ENCODE measurements around the gene JUNB. TPM values are rescaled to one million over a fixed set of nuclear protein-coding genes. Genes with fewer than 3 reads are reported as not detected.
A peak's percentile ranks its signal among the peaks of the same experiment; 100 is the strongest.

Gene JUNB
- total and polyA plus RNA-seq, 2 of the 13 experiments (the other 11 are each of a cell fraction or from before 2014, with no cell fraction given), result 7.7 to 8.2 TPM

DNA sequence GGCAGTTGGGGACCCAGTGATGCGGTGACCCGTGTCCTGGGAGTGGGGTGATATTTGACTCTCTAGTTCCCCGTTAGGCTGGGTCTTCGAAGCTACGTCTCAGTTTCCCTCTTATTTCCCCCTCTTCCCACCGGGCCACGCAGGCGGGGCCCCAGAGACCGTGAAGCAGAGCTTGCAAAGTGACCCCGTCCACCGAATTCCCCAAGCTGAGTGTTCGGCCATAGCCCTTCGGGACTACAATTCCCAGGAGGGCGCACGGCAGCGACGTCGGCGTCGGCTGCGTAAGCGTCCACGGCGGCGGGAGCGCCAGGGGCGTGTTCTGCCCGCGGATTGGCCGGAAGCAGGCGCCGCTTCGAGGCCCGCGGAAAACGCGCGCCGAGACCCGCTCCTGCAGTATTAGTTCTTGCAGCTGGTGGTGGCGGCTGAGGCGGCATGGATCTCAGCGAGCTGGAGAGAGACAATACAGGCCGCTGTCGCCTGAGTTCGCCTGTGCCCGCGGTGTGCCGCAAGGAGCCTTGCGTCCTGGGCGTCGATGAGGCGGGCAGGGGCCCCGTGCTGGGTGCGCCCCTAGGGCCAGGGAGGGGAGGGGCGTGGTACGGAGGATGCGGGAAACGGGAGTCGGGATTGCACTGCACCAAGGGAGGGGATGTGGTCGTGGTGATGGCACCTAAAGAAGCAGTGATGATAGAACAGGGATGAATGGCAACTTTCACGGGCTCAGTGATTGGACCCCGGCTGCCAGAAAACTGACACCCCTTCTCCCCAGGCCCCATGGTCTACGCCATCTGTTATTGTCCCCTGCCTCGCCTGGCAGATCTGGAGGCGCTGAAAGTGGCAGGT is 15.2 kb downstream of the JUNB start, which contains the start of gene RNASEH2A (continued):
- TF ChIP-seq, protein P1, sequence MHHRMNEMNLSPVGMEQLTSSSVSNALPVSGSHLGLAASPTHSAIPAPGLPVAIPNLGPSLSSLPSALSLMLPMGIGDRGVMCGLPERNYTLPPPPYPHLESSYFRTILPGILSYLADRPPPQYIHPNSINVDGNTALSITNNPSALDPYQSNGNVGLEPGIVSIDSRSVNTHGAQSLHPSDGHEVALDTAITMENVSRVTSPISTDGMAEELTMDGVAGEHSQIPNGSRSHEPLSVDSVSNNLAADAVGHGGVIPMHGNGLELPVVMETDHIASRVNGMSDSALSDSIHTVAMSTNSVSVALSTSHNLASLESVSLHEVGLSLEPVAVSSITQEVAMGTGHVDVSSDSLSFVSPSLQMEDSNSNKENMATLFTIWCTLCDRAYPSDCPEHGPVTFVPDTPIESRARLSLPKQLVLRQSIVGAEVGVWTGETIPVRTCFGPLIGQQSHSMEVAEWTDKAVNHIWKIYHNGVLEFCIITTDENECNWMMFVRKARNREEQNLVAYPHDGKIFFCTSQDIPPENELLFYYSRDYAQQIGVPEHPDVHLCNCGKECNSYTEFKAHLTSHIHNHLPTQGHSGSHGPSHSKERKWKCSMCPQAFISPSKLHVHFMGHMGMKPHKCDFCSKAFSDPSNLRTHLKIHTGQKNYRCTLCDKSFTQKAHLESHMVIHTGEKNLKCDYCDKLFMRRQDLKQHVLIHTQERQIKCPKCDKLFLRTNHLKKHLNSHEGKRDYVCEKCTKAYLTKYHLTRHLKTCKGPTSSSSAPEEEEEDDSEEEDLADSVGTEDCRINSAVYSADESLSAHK (CRISPR knock-in tag; IDR thresholded peaks at IDR 0.05; ENCODE audit: borderline replicate concordance), result peak; percentile 63; the same call in 1 of the 2 replicates
- TF ChIP-seq SYNCRIP (IDR thresholded peaks at IDR 0.05; ENCODE audit: insufficient read depth, low read depth, low read length) (no peak), ZNF510 (CRISPR knock-in tag; IDR thresholded peaks at IDR 0.05; ENCODE audit: low read depth) (peak; percentile 93; the same call in 1 of the 2 replicates), WIZ (CRISPR knock-in tag; IDR thresholded peaks at IDR 0.05) (no peak), MED1 (CRISPR knock-in tag; IDR thresholded peaks at IDR 0.05) (peak; percentile 50; the same call in 1 of the 2 replicates), MEF2D (CRISPR knock-in tag; IDR thresholded peaks at IDR 0.05) (peak; percentile 75), ZNF746 (CRISPR knock-in tag; IDR thresholded peaks at IDR 0.05) (no peak; the same call in 1 of the 2 replicates), FOXM1 (CRISPR knock-in tag; IDR thresholded peaks at IDR 0.05) (peak; percentile 65; the same call in 1 of the 2 replicates), ZNF709 (CRISPR knock-in tag; IDR thresholded peaks at IDR 0.05) (peak; percentile 83; the same call in 1 of the 2 replicates)
- TF ChIP-seq, protein P2, sequence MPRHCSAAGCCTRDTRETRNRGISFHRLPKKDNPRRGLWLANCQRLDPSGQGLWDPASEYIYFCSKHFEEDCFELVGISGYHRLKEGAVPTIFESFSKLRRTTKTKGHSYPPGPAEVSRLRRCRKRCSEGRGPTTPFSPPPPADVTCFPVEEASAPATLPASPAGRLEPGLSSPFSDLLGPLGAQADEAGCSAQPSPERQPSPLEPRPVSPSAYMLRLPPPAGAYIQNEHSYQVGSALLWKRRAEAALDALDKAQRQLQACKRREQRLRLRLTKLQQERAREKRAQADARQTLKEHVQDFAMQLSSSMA (CRISPR knock-in tag; IDR thresholded peaks at IDR 0.05), result peak; percentile 91
- TF ChIP-seq, protein P3, sequence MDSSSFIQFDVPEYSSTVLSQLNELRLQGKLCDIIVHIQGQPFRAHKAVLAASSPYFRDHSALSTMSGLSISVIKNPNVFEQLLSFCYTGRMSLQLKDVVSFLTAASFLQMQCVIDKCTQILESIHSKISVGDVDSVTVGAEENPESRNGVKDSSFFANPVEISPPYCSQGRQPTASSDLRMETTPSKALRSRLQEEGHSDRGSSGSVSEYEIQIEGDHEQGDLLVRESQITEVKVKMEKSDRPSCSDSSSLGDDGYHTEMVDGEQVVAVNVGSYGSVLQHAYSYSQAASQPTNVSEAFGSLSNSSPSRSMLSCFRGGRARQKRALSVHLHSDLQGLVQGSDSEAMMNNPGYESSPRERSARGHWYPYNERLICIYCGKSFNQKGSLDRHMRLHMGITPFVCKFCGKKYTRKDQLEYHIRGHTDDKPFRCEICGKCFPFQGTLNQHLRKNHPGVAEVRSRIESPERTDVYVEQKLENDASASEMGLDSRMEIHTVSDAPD (CRISPR knock-in tag; IDR thresholded peaks at IDR 0.05), result no peak
- TF ChIP-seq, protein P4, sequence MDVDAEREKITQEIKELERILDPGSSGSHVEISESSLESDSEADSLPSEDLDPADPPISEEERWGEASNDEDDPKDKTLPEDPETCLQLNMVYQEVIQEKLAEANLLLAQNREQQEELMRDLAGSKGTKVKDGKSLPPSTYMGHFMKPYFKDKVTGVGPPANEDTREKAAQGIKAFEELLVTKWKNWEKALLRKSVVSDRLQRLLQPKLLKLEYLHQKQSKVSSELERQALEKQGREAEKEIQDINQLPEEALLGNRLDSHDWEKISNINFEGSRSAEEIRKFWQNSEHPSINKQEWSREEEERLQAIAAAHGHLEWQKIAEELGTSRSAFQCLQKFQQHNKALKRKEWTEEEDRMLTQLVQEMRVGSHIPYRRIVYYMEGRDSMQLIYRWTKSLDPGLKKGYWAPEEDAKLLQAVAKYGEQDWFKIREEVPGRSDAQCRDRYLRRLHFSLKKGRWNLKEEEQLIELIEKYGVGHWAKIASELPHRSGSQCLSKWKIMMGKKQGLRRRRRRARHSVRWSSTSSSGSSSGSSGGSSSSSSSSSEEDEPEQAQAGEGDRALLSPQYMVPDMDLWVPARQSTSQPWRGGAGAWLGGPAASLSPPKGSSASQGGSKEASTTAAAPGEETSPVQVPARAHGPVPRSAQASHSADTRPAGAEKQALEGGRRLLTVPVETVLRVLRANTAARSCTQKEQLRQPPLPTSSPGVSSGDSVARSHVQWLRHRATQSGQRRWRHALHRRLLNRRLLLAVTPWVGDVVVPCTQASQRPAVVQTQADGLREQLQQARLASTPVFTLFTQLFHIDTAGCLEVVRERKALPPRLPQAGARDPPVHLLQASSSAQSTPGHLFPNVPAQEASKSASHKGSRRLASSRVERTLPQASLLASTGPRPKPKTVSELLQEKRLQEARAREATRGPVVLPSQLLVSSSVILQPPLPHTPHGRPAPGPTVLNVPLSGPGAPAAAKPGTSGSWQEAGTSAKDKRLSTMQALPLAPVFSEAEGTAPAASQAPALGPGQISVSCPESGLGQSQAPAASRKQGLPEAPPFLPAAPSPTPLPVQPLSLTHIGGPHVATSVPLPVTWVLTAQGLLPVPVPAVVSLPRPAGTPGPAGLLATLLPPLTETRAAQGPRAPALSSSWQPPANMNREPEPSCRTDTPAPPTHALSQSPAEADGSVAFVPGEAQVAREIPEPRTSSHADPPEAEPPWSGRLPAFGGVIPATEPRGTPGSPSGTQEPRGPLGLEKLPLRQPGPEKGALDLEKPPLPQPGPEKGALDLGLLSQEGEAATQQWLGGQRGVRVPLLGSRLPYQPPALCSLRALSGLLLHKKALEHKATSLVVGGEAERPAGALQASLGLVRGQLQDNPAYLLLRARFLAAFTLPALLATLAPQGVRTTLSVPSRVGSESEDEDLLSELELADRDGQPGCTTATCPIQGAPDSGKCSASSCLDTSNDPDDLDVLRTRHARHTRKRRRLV (CRISPR knock-in tag; IDR thresholded peaks at IDR 0.05), result peak; percentile 79
- TF ChIP-seq, protein P5, sequence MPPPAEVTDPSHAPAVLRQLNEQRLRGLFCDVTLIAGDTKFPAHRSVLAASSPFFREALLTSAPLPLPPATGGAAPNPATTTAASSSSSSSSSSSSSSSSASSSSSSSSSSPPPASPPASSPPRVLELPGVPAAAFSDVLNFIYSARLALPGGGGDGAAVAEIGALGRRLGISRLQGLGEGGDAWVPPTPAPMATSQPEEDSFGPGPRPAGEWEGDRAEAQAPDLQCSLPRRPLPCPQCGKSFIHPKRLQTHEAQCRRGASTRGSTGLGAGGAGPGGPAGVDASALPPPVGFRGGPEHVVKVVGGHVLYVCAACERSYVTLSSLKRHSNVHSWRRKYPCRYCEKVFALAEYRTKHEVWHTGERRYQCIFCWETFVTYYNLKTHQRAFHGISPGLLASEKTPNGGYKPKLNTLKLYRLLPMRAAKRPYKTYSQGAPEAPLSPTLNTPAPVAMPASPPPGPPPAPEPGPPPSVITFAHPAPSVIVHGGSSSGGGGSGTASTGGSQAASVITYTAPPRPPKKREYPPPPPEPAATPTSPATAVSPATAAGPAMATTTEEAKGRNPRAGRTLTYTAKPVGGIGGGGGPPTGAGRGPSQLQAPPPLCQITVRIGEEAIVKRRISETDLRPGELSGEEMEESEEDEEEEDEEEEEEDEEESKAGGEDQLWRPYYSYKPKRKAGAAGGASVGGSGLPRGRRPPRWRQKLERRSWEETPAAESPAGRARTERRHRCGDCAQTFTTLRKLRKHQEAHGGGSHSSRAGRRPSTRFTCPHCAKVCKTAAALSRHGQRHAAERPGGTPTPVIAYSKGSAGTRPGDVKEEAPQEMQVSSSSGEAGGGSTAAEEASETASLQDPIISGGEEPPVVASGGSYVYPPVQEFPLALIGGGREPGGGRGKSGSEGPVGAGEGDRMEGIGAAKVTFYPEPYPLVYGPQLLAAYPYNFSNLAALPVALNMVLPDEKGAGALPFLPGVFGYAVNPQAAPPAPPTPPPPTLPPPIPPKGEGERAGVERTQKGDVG (CRISPR knock-in tag; IDR thresholded peaks at IDR 0.05; ENCODE audit: borderline replicate concordance), result no peak

All from HepG2 (cell line).